K562 (cell line): ENCODE data around the gene LAMB1. TPM values are rescaled to one million over a fixed set of nuclear protein-coding genes. Genes with fewer than 3 reads are reported as not detected.

Source experiments
- AFF4 ChIP-seq: sonication (generic); formaldehyde crosslinking; IDR thresholded peaks from 2 replicates; pipeline ENCODE4 v1.8.0; 2023; ENCODE audit warnings: mild to moderate bottlenecking, missing genetic modification reagents
- CTCFL ChIP-seq: IDR thresholded peaks from 2 replicates; pipeline ENCODE4 v1.6.1; 2011; ENCODE audit warnings: borderline replicate concordance, low read depth, mild to moderate bottlenecking, moderate library complexity, low read length; ENCODE audit not compliant: insufficient read depth, poor library complexity, severe bottlenecking
- E2F1 ChIP-seq: sonication (generic); formaldehyde crosslinking; IDR thresholded peaks from 2 replicates; pipeline ENCODE4 v1.8.1; 2023; ENCODE audit warnings: mild to moderate bottlenecking, missing genetic modification reagents, moderate library complexity
- EGR1 ChIP-seq: fragments of 450-650 bp; conservative IDR thresholded peaks from 2 replicates; pipeline ENCODE4 v1.6.1; 2017; ENCODE audit warnings: mild to moderate bottlenecking
- ETV5 ChIP-seq: sonication (generic); formaldehyde crosslinking; IDR thresholded peaks from 2 replicates; pipeline ENCODE4 v1.4.0; 2020; ENCODE audit warnings: low read depth, mild to moderate bottlenecking, missing genetic modification reagents
- GTF2F1 ChIP-seq: IDR thresholded peaks from 2 replicates; pipeline ENCODE4 v1.6.1; 2011; ENCODE audit warnings: low read depth, low read length, improper control_type of control experiment
- IRF9 ChIP-seq: fragments of 450-650 bp; IDR thresholded peaks from 2 replicates; pipeline ENCODE4 v1.6.1; 2016; ENCODE audit warnings: missing biosample characterization, missing genetic modification characterization
- MYC ChIP-seq, 2 experiments: fragments of 250-450 bp in 1 of 2; sonication (Bioruptor Pico) in 1 of 2; IDR thresholded peaks; 2 replicates each; pipeline versions ENCODE4 v1.5.1 to v1.6.1; 2012 to 2021; ENCODE audit warnings: low read depth in 2 of 2, borderline replicate concordance in 1 of 2, improper control_type of control experiment in 1 of 2, low read length in 1 of 2, mild to moderate bottlenecking in 1 of 2, moderate library complexity in 1 of 2
- NFYB ChIP-seq: IDR thresholded peaks from 2 replicates; pipeline ENCODE4 v1.6.1; 2011; ENCODE audit warnings: mild to moderate bottlenecking, moderate library complexity; ENCODE audit not compliant: insufficient read length; ENCODE audit errors: extremely low read depth
- PCBP2 ChIP-seq: fragments of 200-400 bp; formaldehyde crosslinking; IDR thresholded peaks from 2 replicates; pipeline ENCODE4 v1.6.1; 2018; ENCODE audit warnings: low read length, low read depth, mild to moderate bottlenecking, moderate library complexity; ENCODE audit not compliant: poor library complexity, severe bottlenecking
- RCOR1 ChIP-seq, 2 experiments: IDR thresholded peaks; 2 replicates each; pipeline ENCODE4 v1.6.1; 2012; ENCODE audit warnings: low read depth in 2 of 2, low read length in 2 of 2, borderline replicate concordance in 1 of 2, improper control_type of control experiment in 1 of 2
- RFX5 ChIP-seq: IDR thresholded peaks from 2 replicates; pipeline ENCODE4 v1.6.1; 2011; ENCODE audit warnings: low read depth, mild to moderate bottlenecking, improper control_type of control experiment, low read length
- SMARCC2 ChIP-seq: fragments of 450-650 bp; IDR thresholded peaks from 2 replicates; pipeline ENCODE4 v1.6.1; 2017; ENCODE audit warnings: antibody characterized with exemption, moderate library complexity, mild to moderate bottlenecking, low read depth
- SRSF3 ChIP-seq: fragments of 200-400 bp; formaldehyde crosslinking; IDR thresholded peaks from 2 replicates; pipeline ENCODE4 v1.6.1; 2016; ENCODE audit warnings: mild to moderate bottlenecking, low read length, moderate library complexity; ENCODE audit not compliant: insufficient read depth
- ZNF444 ChIP-seq: fragments of 250-450 bp; sonication (Bioruptor Pico); IDR thresholded peaks from 2 replicates; pipeline ENCODE4 v1.4.0; 2020; ENCODE audit warnings: mild to moderate bottlenecking, moderate library complexity
- ZNF644 ChIP-seq: fragments of 200-800 bp; sonication (Bioruptor generic); IDR thresholded peaks from 2 replicates; pipeline ENCODE4 v1.6.1; 2016; ENCODE audit warnings: low read depth, missing genetic modification characterization, missing compliant biosample characterization
- ZNF695 ChIP-seq: fragments of 450-650 bp; formaldehyde crosslinking; IDR thresholded peaks from 2 replicates; pipeline ENCODE4 v1.4.0; 2020; ENCODE audit warnings: mild to moderate bottlenecking, moderate library complexity
- polyA plus RNA-seq, 8 experiments: library from polyadenylated mRNA; depleted of rRNA in 4 of 8; stranded (reverse) in 5 of 8; unstranded in 3 of 8; fragments of >200 nt; fragmentation: Nextera tagmentation in 2 of 8; fragmentation: Illumina TruSeq in 1 of 8; extraction: Ambion mirVana in 2 of 8; extraction: Trizol in 1 of 8; gene quantifications; 2 replicates each; pipeline versions ENCODE4 v1.2.1 to v1.2.3, GENCODE V29; 2011 to 2014; ENCODE audit warnings: inconsistent platforms in 1 of 8, missing spikeins in 1 of 8
- total RNA-seq, 7 experiments: library from RNA; depleted of rRNA in 6 of 7; stranded (reverse); fragments of >200 nt in 6 of 7; fragmentation: Illumina TruSeq in 2 of 7; extraction: Trizol in 2 of 7; gene quantifications; 2 replicates each; pipeline versions ENCODE4 v1.2.1 to v1.2.3, GENCODE V29; 2011 to 2021; ENCODE audit warnings: low replicate concordance in 1 of 7

LAMB1 gene
- total and polyA plus RNA-seq, 9 of the 15 experiments (the other 6 are each of a cell fraction or from before 2014, with no cell fraction given) = 6.0 to 17.7 (median 12.3) TPM

- TF ChIP-seq ZNF644 (tag) (peak; percentile 91), MYC (IDR thresholded peaks at IDR 0.05; ENCODE audit: low read depth, low read length) (peak; percentile 77), MYC (CRISPR knock-in tag; IDR thresholded peaks at IDR 0.05; ENCODE audit: borderline replicate concordance, low read depth) (no peak), E2F1 (CRISPR knock-in tag) (no peak), NFYB (no peak), RCOR1 (IDR thresholded peaks at IDR 0.05; ENCODE audit: borderline replicate concordance in 1 of 2, low read depth in 2 of 2, low read length in 2 of 2) (peak; percentile 86 to 99; a peak in 3 of 4 replicates), AFF4 (CRISPR knock-in tag) (0 out of 2 replicates have a peak, but pooled peaks have one; percentile 38), SRSF3 (no peak), RFX5 (peak; percentile 78; the same call in 1 of the 2 replicates), ZNF444 (no peak), PCBP2 (no peak), CTCFL (no peak), EGR1 (peak; percentile 19; the same call in 1 of the 2 replicates), IRF9 (tag) (no peak), SMARCC2 (peak; percentile 93), GTF2F1 (no peak), ZNF695 (CRISPR knock-in tag) (no peak), ETV5 (CRISPR knock-in tag) (no peak; the same call in 1 of the 2 replicates)
These were observed 9.8 kb upstream of the LAMB1 start (continued) for GRCh38 chr7:108012499-108013430.
